Activated T-helper 2 cell treated with anti-CD3 and anti-CD28 coated beads, Interferon-gamma antibody, Interleukin-2, Interleukin-4, amounts not matched to agents 10 μg/mL and 5 μg/mL and 100 μg/mL, durations not matched to agents 14 hours and 24 hours and 36 hours (primary cell): Measurements from ENCODE around the gene R3HDM2. TPM values are rescaled to one million over a fixed set of nuclear protein-coding genes. Genes with fewer than 3 reads are reported as not detected.
"Not testable (repeated sequence)": the region's sequence is repeated elsewhere in the genome, so short reads cannot be mapped to it uniquely, and the experiment has no call there.

Experiments
- DNase-seq: peaks from one replicate; pipeline ENCODE4 v3.0.0; 2021; ENCODE audit warnings: low spot score
- H3K27ac Mint-ChIP-seq: one replicate; pipeline ENCODE4 v1.8.0; 2021; ENCODE audit warnings: mixed read lengths
- H3K27me3 Mint-ChIP-seq: one replicate; pipeline ENCODE4 v1.8.0; 2021; ENCODE audit warnings: low read depth, mixed read lengths
- H3K36me3 Mint-ChIP-seq: one replicate; pipeline ENCODE4 v1.8.0; 2021; ENCODE audit warnings: low read depth, mixed read lengths
- H3K4me1 Mint-ChIP-seq: one replicate; pipeline ENCODE4 v1.8.0; 2021; ENCODE audit warnings: low read depth, mixed read lengths
- H3K4me3 Mint-ChIP-seq: one replicate; pipeline ENCODE4 v1.8.0; 2021; ENCODE audit warnings: low read depth, mild to moderate bottlenecking, moderate library complexity, mixed read lengths
- H3K9me3 Mint-ChIP-seq: one replicate; pipeline ENCODE4 v1.8.0; 2021; ENCODE audit warnings: mixed read lengths
- intact Hi-C: fragments of 100-400 bp; cut with micrococcal nuclease; formaldehyde crosslinking; loops from one replicate; pipeline ENCODE4 v1.15.1; 2023
- total RNA-seq: library from RNA; stranded (reverse); gene quantifications from 2 replicates; pipeline ENCODE4 v1.2.3, GENCODE V29; 2022

R3HDM2 gene
- total RNA-seq, 1 donor from 2014 or later: 44.9 TPM

DNA sequence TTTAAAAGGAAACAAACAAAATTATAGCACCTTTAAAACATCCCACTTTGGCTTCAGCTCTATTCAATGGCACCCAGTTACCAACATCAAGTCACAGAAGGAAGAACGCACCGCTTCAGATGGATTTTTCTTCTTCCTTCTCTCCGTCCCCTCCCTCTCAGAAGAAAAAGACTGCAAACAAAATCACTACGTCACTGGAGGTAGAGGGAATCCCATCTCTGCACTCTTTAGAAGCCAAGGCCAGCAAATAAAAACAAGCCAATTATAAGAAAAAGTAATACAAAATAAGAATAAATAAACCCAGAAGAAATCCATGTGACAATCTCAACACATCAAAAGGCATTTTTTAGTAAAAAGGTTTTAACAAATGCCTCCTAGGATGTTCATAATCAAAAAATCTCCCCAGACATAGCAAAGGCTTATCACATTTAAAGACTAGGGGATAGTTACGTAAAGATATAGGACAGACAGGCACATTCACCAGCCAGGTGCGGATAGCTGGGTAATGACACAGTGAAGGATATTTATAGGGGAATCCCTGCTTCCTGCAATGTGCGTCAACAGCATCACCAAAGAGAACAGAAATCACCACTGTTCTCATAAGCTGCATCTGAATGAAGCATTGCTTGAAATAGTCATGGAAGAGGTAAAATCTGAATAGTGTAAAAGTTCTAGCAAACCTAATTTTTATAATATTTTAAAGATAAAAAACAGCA is 89.4 kb downstream of the R3HDM2 start:
- no peaks in the 10 kb centered on the region for H3K27me3 Mint-ChIP-seq
- H3K27ac Mint-ChIP-seq: no peak overlapping the region
- peaks cover 11% of the 10 kb centered on the region for H3K4me1 Mint-ChIP-seq
- no peak for DNase-seq
- H3K9me3 Mint-ChIP-seq: peaks cover 12% of the 10 kb centered on the region
- intact Hi-C loops: no loop called here
- peaks cover 40% of the 10 kb centered on the region for H3K36me3 Mint-ChIP-seq
- H3K4me3 Mint-ChIP-seq: no peak overlapping the region

DNA sequence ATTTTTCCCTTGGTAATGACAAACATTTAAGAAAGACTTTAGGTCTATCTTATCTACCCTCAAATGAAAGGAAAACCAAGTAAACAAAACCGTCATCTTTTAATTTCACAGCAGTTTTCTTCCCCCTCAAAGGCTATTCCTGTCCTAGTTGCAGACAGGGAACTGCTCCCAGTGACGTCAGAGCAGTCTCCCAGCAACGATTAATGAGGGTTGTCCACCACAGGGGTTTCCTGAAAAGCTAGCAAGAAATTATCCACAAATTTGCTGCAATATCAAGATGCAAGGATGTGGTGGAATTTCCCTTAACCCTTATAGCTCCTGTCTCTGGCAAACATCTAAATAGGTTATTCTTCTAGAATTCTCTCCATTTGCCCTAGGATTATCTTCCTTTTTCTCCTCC is 90.7 kb downstream of the R3HDM2 start:
- intact Hi-C loops: no loop called here
- H3K9me3 Mint-ChIP-seq: peaks cover 10% of the 10 kb centered on the region
- peaks cover 11% of the 10 kb centered on the region for H3K4me1 Mint-ChIP-seq
- H3K27ac Mint-ChIP-seq: no peak overlapping the region
- no peak overlapping the region for H3K4me3 Mint-ChIP-seq
- DNase-seq: no peak
- H3K27me3 Mint-ChIP-seq: no peaks in the 10 kb centered on the region
- peaks cover 43% of the 10 kb centered on the region for H3K36me3 Mint-ChIP-seq

DNA sequence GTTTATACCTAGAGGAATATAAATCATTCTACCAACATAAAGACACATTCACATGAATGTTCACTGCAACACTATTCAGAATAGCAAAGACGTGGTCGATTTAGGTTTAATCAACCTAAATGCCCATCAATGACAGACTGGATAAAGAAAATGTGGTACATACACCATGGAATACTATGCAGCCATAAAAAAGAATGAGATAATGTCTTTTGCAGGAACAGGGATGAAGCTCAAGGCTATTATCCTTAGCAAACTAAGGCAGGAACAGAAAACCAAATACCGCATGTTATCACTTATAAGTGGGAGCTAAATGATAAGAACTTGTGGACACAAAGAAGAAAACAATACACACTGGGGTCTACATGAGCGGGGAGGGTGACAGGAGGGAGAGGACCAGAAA is 94.5 kb downstream of the R3HDM2 start:
- DNase-seq, H3K27ac Mint-ChIP-seq, intact Hi-C loops: not testable (repeated sequence)

DNA sequence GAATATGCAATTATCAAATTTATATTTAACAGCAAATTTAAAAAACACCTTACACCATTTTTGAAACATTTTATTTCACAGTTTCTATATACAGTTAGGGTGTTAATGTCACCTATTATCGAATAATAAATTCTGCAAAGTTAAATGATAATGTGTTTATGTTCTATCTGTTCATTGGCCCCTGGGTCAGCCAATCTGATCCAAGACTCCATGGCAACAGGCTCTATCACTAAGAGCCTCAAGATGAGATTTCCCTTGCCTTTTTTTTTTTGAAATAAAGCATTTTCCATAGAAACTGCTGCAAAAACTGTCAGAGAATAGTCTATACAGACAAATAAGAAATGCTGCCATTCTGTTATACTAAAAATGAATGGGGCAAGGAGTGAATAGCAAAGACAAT is 96.6 kb downstream of the R3HDM2 start:
- intact Hi-C loops: no loop called here
- no peaks in the 10 kb centered on the region for H3K27me3 Mint-ChIP-seq
- peaks cover 4% of the 10 kb centered on the region for H3K9me3 Mint-ChIP-seq
- H3K4me1 Mint-ChIP-seq: no peaks in the 10 kb centered on the region
- DNase-seq: no peak
- H3K27ac Mint-ChIP-seq: no peak overlapping the region
- no peak overlapping the region for H3K4me3 Mint-ChIP-seq
- peaks cover 30% of the 10 kb centered on the region for H3K36me3 Mint-ChIP-seq

More for the DNA sequence above, 94.5 kb downstream of the R3HDM2 start:
- peaks cover 34% of the 10 kb centered on the region for H3K36me3 Mint-ChIP-seq
- H3K4me3 Mint-ChIP-seq, H3K9me3 Mint-ChIP-seq, H3K4me1 Mint-ChIP-seq, H3K27me3 Mint-ChIP-seq: not testable (repeated sequence)

DNA sequence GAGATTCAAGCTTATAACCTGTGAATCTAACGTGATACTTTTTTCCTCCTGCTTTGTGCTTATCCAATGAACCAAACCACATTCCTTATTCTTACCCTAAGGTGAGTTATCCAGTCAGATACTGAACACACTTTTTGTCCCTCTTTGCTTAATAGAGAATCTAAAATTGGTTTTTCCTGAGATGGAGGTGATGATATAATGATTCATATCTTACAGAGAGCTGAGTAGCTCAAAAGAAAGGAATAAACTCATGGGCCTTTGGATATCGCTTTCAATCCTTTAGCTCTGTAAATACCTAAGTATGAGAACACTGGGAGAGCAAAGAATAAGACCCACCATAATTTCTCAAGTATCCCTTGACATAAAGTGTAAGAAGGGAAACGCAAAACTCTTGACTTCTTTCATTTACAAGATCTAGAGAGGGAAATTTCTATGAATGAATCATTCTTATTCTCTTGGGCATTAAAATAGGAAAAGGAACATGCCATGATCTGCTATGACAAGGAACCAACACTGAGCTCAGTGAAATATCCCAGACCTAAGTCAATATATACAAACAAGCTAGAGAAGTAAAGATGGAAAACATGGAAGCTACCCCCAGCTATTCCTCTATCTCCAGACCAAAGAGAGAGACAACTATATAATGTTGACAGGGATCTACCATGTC is 98.1 kb downstream of the R3HDM2 start:
- no peak for DNase-seq
- no peaks in the 10 kb centered on the region for H3K4me1 Mint-ChIP-seq
- intact Hi-C loops: no loop called here
- H3K36me3 Mint-ChIP-seq: peaks cover 26% of the 10 kb centered on the region
- peaks cover 4% of the 10 kb centered on the region for H3K9me3 Mint-ChIP-seq
- H3K27ac Mint-ChIP-seq: no peak overlapping the region
- no peak overlapping the region for H3K4me3 Mint-ChIP-seq
- no peaks in the 10 kb centered on the region for H3K27me3 Mint-ChIP-seq

DNA sequence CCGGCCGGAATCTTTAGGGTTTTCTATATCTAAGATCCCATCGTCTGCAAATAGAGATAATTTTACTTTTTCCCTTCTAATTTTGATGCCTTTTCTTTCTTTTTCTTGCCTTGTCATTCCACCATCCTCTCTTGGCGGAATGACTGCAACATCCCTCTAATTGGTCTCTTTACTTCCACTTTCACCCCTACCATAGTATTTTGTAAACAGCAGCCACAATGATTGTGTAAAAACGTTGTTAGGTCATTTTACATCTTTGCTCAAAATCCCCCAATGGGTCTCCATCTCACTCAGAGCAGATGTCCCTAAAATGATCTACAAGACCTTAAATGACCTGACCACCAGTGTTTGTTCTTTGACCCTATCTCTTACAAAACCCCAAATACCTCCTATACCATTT is 99.9 kb downstream of the R3HDM2 start:
- Mint-ChIP-seq H3K9me3 (no peaks in the 10 kb centered on the region), H3K4me3 (no peak overlapping the region), H3K36me3 (peaks cover 25% of the 10 kb centered on the region), H3K27ac (no peak overlapping the region), H3K4me1 (peaks cover under 1% of the 10 kb centered on the region), H3K27me3 (no peaks in the 10 kb centered on the region)
- intact Hi-C loops: no loop called here
- DNase-seq: no peak

DNA sequence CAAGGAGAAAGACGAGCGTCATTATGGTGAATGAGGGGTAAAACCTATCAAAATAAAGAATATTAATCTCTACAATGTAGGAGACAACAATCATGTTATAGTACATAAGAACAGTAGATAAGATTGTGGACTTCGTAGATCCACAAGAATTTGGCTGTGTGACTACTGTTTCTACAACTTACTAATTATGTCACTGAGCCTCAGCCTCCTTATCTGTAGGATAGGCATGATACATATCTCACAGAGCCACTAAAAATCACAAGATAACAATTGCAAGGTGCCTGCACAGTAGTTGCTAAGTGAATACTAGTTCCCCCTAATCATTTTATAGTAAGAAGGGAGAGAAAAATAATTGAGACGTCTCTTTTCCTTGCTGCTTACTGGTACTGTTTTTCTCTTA is 101.6 kb downstream of the R3HDM2 start:
- no peaks in the 10 kb centered on the region for H3K27me3 Mint-ChIP-seq
- DNase-seq: no peak
- H3K4me3 Mint-ChIP-seq: no peak overlapping the region
- no peaks in the 10 kb centered on the region for H3K9me3 Mint-ChIP-seq
- peaks cover 23% of the 10 kb centered on the region for H3K36me3 Mint-ChIP-seq
- H3K4me1 Mint-ChIP-seq: peaks cover 2% of the 10 kb centered on the region
- intact Hi-C loops: no loop called here
- no peak overlapping the region for H3K27ac Mint-ChIP-seq

DNA sequence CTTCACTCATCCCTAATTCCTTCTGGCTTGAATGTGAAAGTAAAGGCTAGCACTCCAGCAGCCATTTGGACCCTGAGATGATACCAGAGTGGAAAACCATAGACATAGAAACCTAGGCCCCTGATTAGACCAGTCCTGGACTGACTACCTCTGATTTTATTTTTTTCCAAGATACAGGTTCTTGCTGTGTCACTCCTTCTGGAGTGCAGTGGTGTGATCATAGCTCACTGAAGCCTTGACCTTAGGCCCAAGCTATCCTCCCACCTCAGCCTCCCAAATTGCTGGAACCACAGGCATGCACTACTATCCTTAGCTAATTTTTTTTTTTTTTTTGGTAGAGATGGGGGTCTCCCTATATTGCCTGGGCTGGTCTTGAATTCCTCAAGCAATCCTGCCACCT is 105.4 kb downstream of the R3HDM2 start:
- Mint-ChIP-seq H3K4me3 (no peak overlapping the region), H3K4me1 (peaks cover 2% of the 10 kb centered on the region), H3K9me3 (no peaks in the 10 kb centered on the region), H3K36me3 (peaks cover 17% of the 10 kb centered on the region), H3K27ac (no peak overlapping the region), H3K27me3 (no peaks in the 10 kb centered on the region)
- intact Hi-C loops: no loop called here
- DNase-seq: no peak

DNA sequence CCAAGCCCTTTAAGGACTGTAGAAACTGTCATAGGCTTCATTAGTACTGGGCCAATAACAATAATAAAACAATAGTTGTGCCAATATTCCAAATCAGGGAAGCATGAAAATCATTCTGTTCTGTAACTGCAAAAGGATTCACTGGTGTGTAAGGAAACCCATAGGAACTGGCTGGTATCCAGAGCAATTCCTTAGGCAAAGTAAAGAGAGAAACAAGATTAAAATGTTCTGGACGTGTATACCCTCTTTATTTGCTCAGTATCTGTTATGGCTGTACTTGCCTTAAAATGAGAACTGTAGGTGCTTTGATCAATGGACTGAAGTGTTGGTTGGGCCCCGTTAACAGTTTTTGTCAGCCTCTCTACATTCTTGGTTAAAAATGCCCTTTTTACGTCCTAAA is 107.4 kb downstream of the R3HDM2 start:
- Mint-ChIP-seq H3K9me3 (no peaks in the 10 kb centered on the region), H3K27me3 (no peaks in the 10 kb centered on the region), H3K27ac (no peak overlapping the region), H3K4me3 (no peak overlapping the region), H3K4me1 (peaks cover 2% of the 10 kb centered on the region), H3K36me3 (peaks cover 17% of the 10 kb centered on the region)
- intact Hi-C loops: no loop called here
- no peak for DNase-seq

DNA sequence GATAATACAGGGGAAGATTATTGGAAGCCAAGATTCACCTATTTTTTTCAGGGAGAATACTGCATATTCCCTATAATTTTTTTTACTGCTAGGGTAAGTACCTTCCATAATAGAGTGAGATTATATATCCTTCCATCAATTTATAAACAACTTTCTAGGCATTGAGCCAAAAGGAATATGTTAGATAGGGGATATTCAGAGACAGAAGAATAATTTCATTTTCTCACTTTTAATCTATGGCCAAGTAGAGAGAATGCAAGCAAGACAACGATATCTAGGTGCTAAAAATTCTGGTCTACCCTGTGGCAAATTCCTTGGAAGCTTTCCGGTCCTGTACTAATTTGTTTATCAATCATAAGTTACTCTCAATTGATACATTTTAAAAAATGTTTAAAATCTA is 110.2 kb downstream of the R3HDM2 start:
- H3K27me3 Mint-ChIP-seq: no peaks in the 10 kb centered on the region
- DNase-seq: no peak
- H3K36me3 Mint-ChIP-seq: peaks cover 3% of the 10 kb centered on the region
- H3K4me3 Mint-ChIP-seq: no peak overlapping the region
- no peaks in the 10 kb centered on the region for H3K4me1 Mint-ChIP-seq
- H3K9me3 Mint-ChIP-seq: no peaks in the 10 kb centered on the region
- intact Hi-C loops: no loop called here
- H3K27ac Mint-ChIP-seq: no peak overlapping the region

DNA sequence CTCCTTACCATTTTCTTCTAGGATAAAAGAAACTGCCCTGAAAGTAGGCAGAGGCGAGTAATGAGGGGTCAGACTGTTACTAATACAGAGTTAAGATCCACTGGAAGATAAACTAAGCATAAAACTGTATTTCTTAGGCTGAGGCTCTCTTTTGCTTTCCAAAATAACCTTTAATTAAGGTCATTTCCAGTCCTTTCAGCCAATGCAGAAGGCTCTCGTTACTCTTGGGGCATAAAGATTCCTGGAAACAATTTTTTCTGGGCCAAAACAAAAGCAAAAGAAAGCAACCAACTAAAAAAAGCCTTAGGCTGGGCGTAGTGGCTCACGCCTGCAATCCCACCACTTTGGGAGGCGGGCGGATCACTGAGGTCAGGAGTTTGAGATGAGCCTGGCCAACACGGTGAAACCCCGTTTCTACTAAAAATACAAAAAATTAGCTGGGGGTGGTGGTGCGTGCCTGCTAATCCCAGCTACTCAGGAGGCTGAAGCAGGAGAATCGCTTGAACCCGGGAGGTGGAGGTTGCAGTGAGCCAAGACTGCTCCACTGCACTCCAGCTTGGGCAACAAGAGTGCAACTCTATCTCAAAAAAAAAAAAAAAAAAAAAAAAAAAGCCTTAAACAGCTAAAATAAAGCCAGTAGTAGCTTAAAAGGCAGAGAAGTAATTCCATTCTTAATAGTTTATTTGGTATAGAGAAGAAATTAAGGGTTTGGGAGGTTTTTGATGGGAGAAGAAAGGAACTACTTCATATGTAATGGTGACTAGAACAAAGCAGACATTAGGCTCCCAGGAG is 111.0 kb downstream of the R3HDM2 start:
- intact Hi-C loops: no loop called here
- Mint-ChIP-seq H3K27me3 (no peaks in the 10 kb centered on the region), H3K4me3 (no peak overlapping the region), H3K27ac (no peak overlapping the region), H3K4me1 (no peaks in the 10 kb centered on the region), H3K9me3 (no peaks in the 10 kb centered on the region), H3K36me3 (peaks cover 3% of the 10 kb centered on the region)
- DNase-seq: no peak

DNA sequence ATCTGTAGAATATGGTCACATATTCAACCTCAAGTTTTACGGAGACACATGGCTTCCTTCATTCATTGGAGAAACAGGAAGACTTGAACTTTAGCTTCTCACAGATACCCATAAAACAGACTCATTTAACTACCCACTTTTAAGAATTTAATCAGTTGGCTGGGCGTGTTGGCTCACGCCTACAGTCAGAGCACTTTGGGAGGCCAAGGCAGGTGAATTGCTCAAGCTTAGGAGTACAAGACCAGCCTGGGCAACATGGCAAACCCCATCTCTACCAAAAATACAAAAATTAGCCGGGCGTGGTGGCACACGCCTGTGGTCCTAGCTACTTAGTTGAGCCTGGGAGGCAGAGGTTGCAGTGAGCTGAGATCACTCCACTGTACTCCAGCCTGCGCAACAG is 115.2 kb downstream of the R3HDM2 start:
- Mint-ChIP-seq H3K4me3 (no peak overlapping the region), H3K36me3 (no peaks in the 10 kb centered on the region), H3K27me3 (no peaks in the 10 kb centered on the region), H3K4me1 (peaks cover 6% of the 10 kb centered on the region), H3K27ac (no peak overlapping the region), H3K9me3 (no peaks in the 10 kb centered on the region)
- intact Hi-C loops: no loop called here
- no peak for DNase-seq

DNA sequence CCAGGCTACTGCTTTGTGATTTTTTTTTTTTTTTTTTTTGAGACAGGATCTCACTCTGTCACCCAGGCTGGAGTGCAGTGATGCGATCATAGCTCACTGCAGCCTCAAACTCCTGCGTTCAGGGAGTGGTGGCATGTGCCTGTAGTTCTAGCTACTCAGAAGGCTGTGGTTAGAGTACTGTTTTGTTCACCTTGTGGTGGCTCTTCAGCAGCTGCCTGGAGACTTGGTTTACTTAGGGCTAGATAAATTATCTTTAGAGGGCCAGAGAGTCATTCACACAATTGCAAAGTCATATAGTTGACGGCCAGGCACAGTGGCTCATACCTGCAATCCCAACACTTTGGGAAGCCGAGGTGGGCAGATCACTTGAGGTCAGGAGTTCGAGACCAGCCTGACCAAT is 118.6 kb downstream of the R3HDM2 start:
- peaks cover 15% of the 10 kb centered on the region for H3K36me3 Mint-ChIP-seq
- intact Hi-C loops, H3K4me3 Mint-ChIP-seq, DNase-seq, H3K9me3 Mint-ChIP-seq, H3K4me1 Mint-ChIP-seq, H3K27me3 Mint-ChIP-seq, H3K27ac Mint-ChIP-seq: not testable (repeated sequence)
